KOPT-K1 (cell line): ENCODE data around the gene MED25.

ENCODE experiments used
- H3K27ac ChIP-seq: fragments of 200-600 bp; sonication (generic); 2 replicates; pipeline ENCODE4 v1.5.1; 2016; ENCODE audit warnings: antibody characterized with exemption, mild to moderate bottlenecking, low read depth, low read length; ENCODE audit not compliant: poor library complexity, severe bottlenecking
- H3K36me3 ChIP-seq: fragments of 200-600 bp; sonication (generic); 2 replicates; pipeline ENCODE4 v1.5.1; 2017; ENCODE audit warnings: antibody characterized with exemption, mild to moderate bottlenecking, low read length, moderate library complexity; ENCODE audit not compliant: insufficient read depth
- H3K9me3 ChIP-seq: fragments of 200-600 bp; sonication (generic); 2 replicates; pipeline ENCODE4 v1.5.1; 2017; ENCODE audit warnings: antibody characterized with exemption, low read length, mild to moderate bottlenecking; ENCODE audit not compliant: insufficient read depth, poor library complexity, severe bottlenecking

The MED25 gene

GRCh38 chr19:49872245-49873128, 54.4 kb downstream of the MED25 start:
- no peaks in the 10 kb centered on the region for H3K36me3 ChIP-seq
- H3K9me3 ChIP-seq = no peaks in the 10 kb centered on the region
- no peak overlapping the region for H3K27ac ChIP-seq

DNA sequence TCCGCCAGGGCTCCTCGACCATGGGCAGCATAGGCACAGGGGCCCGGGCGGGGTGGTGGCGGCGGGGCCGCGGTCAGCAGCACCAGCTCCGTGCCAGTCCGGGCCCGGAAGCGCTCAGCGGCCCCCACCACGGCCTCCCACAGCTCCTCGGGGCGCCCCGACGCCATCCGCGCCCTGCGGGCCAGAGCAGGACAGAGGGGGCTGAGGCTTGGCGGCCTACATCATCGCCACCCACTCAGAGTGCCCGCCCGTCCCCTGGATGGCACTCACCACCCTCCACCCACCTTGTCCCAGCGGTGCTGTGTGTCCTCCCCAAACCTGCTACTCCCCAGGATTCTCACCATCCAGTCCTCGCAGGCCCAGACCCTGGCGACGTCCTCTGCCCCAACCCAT, 55.0 kb downstream of the MED25 start:
- Histone ChIP-seq H3K9me3 (no peaks in the 10 kb centered on the region), H3K36me3 (no peaks in the 10 kb centered on the region), H3K27ac (no peak overlapping the region)

DNA sequence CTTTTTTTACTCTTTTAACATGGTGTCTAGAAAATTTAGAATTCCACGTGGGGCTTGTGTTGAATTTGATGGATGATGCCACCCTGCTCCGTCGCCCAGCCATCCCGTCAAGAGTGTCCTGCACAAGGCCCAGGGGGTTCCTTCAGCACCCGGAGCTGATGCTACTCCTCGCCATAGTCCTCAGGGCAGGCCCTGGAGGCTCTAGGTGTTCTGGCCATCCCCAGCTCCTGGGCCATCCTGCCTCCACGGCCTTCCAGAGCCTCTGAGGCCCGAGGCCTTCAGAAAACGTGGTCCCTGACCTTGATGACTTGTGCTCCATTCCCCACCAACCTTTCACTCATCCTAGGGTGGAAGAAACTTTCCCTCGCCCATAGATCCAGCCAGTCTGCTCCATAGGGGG, 55.7 kb downstream of the MED25 start:
- no peaks in the 10 kb centered on the region for H3K9me3 ChIP-seq
- no peaks in the 10 kb centered on the region for H3K36me3 ChIP-seq
- no peak overlapping the region for H3K27ac ChIP-seq

DNA sequence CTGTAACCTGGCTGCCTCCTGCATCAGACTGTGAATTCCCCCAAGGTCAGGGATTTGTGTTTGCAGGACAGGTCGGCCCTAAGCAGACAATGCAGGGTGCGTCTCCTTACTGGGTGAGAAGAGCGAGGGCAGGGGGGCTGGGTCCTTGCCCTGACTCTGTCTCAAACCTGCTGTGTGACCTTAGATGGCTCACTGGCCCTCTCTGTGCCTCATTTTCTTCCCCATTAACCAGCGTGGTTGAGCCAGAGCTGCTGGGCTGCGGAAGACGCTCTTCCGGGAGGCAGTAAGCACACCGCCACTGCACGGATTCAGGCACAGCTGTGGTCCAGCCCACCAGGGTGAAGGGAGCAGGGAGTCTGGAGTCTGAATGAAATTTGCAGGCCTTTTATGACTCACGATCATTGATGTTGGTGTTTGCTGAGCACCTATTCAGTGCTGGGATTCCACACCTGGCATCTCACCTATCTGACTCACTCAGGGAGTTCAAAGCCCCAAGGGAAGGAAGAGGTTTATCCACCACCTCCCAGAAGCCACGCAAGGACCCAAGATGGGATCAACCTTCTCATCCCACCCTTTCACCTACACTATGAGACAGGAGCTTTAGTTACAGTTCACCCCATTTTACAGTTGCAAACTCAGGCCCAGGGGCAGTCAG, 56.5 kb downstream of the MED25 start:
- H3K36me3 ChIP-seq = no peaks in the 10 kb centered on the region
- no peaks in the 10 kb centered on the region for H3K9me3 ChIP-seq
- H3K27ac ChIP-seq = no peak overlapping the region

GRCh38 chr19:49875177-49875576, 57.1 kb downstream of the MED25 start:
- no peaks in the 10 kb centered on the region for H3K9me3 ChIP-seq
- peaks cover 2% of the 10 kb centered on the region; the same call in 1 of the 2 replicates for H3K36me3 ChIP-seq
- H3K27ac ChIP-seq = peak overlapping the region; percentile 96

- Histone ChIP-seq H3K36me3 (peaks cover 10% of the 10 kb centered on the region; the same call in 1 of the 2 replicates), H3K9me3 (no peaks in the 10 kb centered on the region), H3K27ac (peak overlapping the region; percentile 96)
These were observed 57.9 kb downstream of the MED25 start for GRCh38 chr19:49875857-49876421.

DNA sequence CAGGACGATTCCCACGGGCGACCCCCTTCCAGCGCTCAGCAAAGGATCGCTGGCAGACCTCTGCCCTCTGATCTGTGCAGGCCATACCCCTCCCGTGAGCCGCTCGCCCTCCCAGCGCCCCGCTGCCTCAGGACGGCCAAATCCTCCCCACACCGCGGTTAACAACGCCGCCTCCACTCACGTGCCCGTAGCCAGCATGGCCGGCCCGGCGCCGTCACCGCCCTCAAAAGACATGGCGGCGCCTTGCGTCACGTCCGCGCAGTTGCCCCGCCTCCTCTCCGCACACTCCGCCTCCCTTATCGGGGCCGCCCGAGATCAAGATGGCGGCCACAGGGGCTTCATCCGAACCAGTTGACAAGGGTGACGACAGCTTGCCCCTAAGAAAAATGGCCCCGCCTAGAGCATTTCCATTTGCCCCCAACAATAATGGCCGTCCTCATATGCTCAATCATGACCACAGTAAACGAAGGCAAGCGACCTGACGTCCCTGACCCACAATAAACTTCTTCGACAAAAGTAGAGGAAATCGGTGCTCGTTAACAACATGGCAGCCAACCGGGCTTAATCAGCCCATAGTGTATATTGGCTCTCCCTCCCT, 58.4 kb downstream of the MED25 start:
- Histone ChIP-seq H3K27ac (peak overlapping the region; percentile 96), H3K9me3 (no peaks in the 10 kb centered on the region), H3K36me3 (peaks cover 15% of the 10 kb centered on the region; the same call in 1 of the 2 replicates)

- H3K36me3 ChIP-seq = peaks cover 17% of the 10 kb centered on the region; the same call in 1 of the 2 replicates
- peak within 1 kb of the TSS; percentile 96 for H3K27ac ChIP-seq
- no peaks in the 10 kb centered on the region for H3K9me3 ChIP-seq
These were observed 59.2 kb downstream of the MED25 start, which contains the start of the genes AKT1S1 and TBC1D17 for GRCh38 chr19:49877020-49877878. Gene AKT1S1 (minus strand): TSS chr19:49877355. CDS start chr19:49873295, 4,060 bp downstream. Gene TBC1D17 (plus strand): TSS chr19:49877702. CDS start chr19:49877724, 22 bp downstream.

DNA sequence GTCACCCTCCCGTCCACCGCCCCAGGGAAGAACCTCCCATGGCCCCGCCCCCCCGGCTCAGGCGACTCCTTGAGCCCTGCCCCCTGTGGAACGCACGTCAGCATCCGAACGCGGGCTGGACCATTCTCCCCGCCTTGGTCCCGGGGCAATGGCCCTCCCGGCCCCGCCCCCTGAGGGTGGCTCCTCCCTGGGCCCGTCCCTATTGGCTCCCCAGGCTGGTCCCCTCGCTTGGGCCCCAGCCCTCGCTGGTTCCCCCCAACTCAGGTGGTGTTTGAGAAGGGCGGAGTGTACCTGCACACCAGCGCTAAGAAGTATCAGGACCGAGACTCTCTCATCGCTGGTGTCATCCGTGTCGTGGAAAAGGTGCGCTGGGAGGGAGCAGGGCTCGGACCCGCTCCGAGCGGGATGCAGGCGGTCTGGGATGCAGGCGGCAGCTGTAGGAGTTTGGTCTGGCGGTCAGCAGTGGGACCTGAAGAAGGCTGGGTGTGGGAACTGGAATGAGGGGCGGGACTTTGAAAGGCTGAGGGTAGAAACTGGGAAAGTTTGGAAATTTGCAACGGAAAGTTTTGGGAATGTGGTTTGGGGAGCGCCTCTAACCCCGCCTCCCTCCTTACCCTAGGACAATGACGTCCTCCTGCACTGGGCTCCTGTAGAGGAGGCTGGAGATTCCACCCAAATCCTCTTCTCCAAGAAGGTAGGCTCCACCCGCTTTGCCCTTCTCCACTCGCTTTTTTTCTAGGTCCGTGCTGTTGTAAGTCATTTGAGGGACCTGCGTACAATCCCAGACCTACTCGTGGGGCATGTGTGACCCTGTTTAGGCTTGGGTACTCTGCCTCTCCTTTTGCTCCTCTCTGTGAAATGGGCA, 60.0 kb downstream of the MED25 start:
- H3K9me3 ChIP-seq = no peaks in the 10 kb centered on the region
- H3K36me3 ChIP-seq = peaks cover 26% of the 10 kb centered on the region; the same call in 1 of the 2 replicates
- H3K27ac ChIP-seq = peak overlapping the region; percentile 96

DNA sequence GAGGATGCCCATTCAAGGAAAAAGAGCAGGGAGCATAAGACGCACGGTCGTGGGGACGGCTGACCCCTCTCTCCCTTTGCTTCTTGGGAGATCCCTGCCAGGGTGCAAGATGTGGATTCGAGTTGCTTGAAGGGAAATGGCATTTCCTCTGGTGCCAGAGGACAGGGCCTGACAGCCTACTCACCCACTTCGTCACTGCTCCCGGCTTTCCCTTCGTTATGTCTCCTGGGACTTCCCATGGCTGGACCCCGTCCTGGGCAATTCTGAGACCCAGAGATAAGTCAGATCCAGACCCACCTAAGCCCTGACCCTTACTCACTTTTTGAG, 60.6 kb downstream of the MED25 start:
- peaks cover 32% of the 10 kb centered on the region; the same call in 1 of the 2 replicates for H3K36me3 ChIP-seq
- peak overlapping the region; percentile 96 for H3K27ac ChIP-seq

DNA sequence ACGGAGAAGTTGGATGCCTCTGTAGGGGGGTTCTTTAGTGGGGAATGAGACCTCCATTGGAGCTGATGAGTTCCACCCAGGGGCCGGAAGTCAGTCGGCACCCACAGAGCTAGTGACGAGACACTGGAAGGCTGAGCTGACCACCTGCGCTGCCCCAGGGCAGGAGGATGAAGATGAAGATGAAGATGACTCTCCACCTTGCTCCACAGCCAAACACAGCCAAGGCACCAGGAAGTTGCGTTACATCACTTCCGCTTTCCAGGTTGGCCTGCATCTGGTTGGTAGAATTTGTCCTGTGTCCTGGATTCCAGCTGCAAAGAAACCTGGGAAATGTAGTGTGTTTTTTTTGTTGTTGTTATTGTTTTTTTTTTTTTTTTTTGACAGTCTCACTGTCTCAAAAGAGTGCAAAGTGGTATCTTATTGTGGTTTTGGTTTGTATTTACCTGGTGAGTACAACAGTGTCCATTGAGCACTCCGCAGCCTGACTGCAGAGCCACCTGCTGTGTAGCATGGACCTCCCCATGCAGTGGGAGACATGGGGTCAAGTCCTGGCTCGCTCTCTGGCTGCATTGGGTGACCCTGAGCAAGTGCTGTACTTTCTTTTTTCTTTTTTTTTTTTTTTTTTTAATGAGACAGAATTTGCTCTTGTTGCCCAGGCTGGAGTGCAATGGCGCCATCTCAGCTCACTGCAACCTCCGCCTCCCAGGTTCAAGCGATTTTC, 61.3 kb downstream of the MED25 start:
- Histone ChIP-seq H3K27ac (no peak overlapping the region), H3K36me3 (peaks cover 39% of the 10 kb centered on the region; the same call in 1 of the 2 replicates), H3K9me3 (no peaks in the 10 kb centered on the region)

More for the DNA sequence above, 60.6 kb downstream of the MED25 start:
- H3K9me3 ChIP-seq = no peaks in the 10 kb centered on the region

DNA sequence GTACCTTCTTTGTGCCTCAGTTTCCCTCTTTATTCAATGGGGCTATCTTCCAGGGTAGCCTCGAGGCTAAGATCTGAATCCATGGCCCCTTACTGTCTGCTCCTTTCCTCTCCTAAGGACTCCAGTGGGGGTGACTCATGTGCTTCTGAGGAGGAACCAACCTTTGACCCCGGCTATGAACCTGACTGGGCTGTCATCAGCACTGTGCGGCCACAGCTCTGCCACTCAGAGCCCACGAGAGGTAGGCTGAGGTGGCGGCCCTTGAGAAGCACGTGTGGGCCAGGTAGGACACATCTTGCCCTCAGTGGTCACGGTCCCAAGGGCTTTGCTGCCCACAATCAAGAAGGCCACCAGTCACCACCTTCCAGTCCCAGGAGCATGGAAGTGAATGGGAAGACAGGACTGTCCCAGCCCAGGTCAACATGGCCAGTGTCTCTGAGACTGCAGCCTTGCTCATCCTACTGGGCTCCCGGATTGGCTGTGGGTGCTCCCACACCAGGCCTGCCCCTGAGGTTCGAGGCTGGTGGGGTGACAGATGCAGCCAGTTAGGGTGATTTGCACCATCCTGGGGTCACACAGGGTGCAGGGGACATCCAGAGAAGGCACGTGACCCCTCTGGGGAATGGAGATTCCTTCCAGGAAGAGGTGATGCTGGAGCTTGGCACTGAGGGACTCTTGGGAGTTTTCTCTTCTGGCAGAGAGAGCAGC, 62.2 kb downstream of the MED25 start:
- H3K36me3 ChIP-seq = peaks cover 45% of the 10 kb centered on the region; the same call in 1 of the 2 replicates
- no peak overlapping the region for H3K27ac ChIP-seq
- no peaks in the 10 kb centered on the region for H3K9me3 ChIP-seq
